Retinal pigment epithelial cell (primary cell): ENCODE measurements around the gene ACKR1.

Experiments used
- DNase-seq: peaks from one replicate; pipeline ENCODE4 v3.0.0-alpha.2; 2010; ENCODE audit warnings: low read depth
- H3K4me3 ChIP-seq: 2 replicates; pipeline ENCODE4 v1.5.1; 2011; ENCODE audit warnings: mild to moderate bottlenecking, low read length, control low read depth, moderate library complexity
- CTCF ChIP-seq: conservative IDR thresholded peaks from 2 replicates; pipeline ENCODE4 v1.5.1; 2011; ENCODE audit warnings: low read depth, low read length, control low read depth, inconsistent platforms

Gene ACKR1

GRCh38 chr1:159177272-159177907, 27.3 kb upstream of the ACKR1 start:
- peak; percentile 50 for DNase-seq
- no peak overlapping the region for H3K4me3 ChIP-seq
- no peak for TF ChIP-seq CTCF

GRCh38 chr1:159179906-159180305, 24.8 kb upstream of the ACKR1 start:
- no peak for DNase-seq
- H3K4me3 ChIP-seq: no peak overlapping the region
- no peak for TF ChIP-seq CTCF

- TF ChIP-seq CTCF: no peak
- H3K4me3 ChIP-seq: no peak overlapping the region
- DNase-seq: no peak
Measured at GRCh38 chr1:159180516-159180915, 24.2 kb upstream of the ACKR1 start.

GRCh38 chr1:159181328-159182024, 23.2 kb upstream of the ACKR1 start:
- no peak for TF ChIP-seq CTCF
- no peak for DNase-seq
- no peak overlapping the region for H3K4me3 ChIP-seq

- no peak for TF ChIP-seq CTCF
- no peak for DNase-seq
- no peak overlapping the region for H3K4me3 ChIP-seq
Measured at GRCh38 chr1:159184201-159184600, 20.5 kb upstream of the ACKR1 start.

- no peak overlapping the region for H3K4me3 ChIP-seq
- TF ChIP-seq CTCF: no peak
- no peak for DNase-seq
Measured at GRCh38 chr1:159185121-159185520, 19.6 kb upstream of the ACKR1 start.

- TF ChIP-seq CTCF: no peak
- no peak for DNase-seq
- no peak overlapping the region for H3K4me3 ChIP-seq
Measured at GRCh38 chr1:159187033-159187432, 17.6 kb upstream of the ACKR1 start.
